ENCODE results near the gene PIK3R6.

Gene PIK3R6

DNA sequence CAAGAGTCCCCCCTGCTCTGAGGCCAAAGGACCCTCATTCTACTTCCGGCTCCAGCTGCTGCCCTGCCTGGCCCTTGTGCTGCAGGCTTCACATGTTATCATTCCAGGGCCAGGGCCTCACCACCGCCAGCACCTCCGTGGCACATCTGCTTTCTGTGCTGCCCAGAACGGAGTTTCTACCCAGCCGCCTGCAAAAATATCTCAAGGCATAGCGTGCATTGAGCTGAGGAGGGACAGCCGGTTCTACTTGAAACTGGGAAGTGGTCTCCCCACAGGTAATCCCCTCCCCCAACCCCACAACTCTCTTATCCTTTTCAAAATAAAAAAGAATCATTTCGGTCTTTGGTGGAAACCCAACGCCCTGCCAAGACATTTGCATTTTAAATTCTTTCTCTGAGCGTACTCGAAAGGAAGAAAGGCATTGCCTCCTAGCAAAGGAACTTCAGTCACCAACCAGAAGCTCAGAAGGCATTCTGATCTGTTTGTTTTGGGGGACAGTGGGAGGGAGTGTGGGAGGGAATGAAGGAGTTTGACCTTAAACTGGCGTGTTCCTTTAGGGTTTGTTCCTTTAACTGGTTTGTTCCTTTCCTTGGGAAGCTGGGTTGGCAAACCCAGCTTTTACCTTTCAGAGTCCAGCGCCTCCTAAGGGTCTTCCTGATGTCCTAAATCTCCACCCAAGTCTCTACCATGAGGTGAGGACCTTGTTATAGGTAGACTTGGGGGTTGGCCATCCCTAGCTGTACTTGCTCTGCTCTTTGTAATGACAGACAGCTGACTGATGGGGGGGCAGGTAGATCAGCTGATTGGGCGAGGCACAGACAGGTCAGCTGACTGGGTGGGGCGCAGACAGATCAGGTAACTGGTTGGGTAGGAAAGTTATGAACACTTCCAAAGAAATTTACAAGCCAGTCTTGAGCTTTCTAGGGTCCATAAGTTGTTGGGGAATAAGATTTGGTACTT, 33.4 kb upstream of the PIK3R6 start:
- TF ChIP-seq, protein P1, sequence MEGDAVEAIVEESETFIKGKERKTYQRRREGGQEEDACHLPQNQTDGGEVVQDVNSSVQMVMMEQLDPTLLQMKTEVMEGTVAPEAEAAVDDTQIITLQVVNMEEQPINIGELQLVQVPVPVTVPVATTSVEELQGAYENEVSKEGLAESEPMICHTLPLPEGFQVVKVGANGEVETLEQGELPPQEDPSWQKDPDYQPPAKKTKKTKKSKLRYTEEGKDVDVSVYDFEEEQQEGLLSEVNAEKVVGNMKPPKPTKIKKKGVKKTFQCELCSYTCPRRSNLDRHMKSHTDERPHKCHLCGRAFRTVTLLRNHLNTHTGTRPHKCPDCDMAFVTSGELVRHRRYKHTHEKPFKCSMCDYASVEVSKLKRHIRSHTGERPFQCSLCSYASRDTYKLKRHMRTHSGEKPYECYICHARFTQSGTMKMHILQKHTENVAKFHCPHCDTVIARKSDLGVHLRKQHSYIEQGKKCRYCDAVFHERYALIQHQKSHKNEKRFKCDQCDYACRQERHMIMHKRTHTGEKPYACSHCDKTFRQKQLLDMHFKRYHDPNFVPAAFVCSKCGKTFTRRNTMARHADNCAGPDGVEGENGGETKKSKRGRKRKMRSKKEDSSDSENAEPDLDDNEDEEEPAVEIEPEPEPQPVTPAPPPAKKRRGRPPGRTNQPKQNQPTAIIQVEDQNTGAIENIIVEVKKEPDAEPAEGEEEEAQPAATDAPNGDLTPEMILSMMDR (conservative IDR thresholded peaks at IDR 0.05; ENCODE audit: low read depth, low read length): no peak
- Histone ChIP-seq H4K20me1 (ENCODE audit: insufficient read depth) (no peaks in the 10 kb centered on the region), H3K27ac (no peak overlapping the region), H3K79me2 (ENCODE audit: insufficient read depth, low read depth) (no peaks in the 10 kb centered on the region), H3K36me3 (ENCODE audit: insufficient read depth) (no peaks in the 10 kb centered on the region), H3K4me1 (ENCODE audit: low read depth, poor library complexity, severe bottlenecking) (no peaks in the 10 kb centered on the region), H3K4me2 (no peak overlapping the region), H2AFZ (ENCODE audit: low read depth) (no peak overlapping the region), H3K9ac (no peak overlapping the region), H3K27me3 (ENCODE audit: insufficient read depth, low read depth) (no peaks in the 10 kb centered on the region), H3K4me3 (IDR thresholded peaks at IDR 0.05; ENCODE audit: insufficient read depth, low read depth, low read length) (no peak overlapping the region)

DNA sequence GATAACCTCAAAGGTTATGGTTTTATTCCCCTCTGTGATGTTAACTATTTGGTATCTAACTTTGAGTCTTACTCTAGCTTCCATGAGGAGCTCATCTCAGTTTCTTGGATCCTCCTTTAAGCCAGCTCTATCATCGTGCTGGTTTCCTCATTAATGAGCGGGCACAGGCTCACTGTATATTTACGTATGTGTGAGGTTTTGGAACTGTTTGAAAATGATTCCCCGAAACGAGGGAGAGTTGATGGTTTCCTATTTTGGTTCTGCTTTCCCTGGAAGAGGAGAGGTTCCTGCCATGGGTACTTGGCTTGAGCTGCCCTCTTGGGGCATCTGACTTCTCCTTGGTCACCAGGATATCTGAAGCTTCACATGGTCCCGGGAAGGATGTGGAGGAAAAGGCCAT, 32.7 kb upstream of the PIK3R6 start:
- Histone ChIP-seq H4K20me1 (ENCODE audit: insufficient read depth) (no peaks in the 10 kb centered on the region), H3K4me3 (IDR thresholded peaks at IDR 0.05; ENCODE audit: insufficient read depth, low read depth, low read length) (no peak overlapping the region), H3K36me3 (ENCODE audit: insufficient read depth) (no peaks in the 10 kb centered on the region), H3K79me2 (ENCODE audit: insufficient read depth, low read depth) (no peaks in the 10 kb centered on the region), H3K9ac (no peak overlapping the region), H3K27me3 (ENCODE audit: insufficient read depth, low read depth) (no peaks in the 10 kb centered on the region), H3K27ac (no peak overlapping the region), H2AFZ (ENCODE audit: low read depth) (no peak overlapping the region), H3K4me1 (ENCODE audit: low read depth, poor library complexity, severe bottlenecking) (no peaks in the 10 kb centered on the region), H3K4me2 (no peak overlapping the region)
- TF ChIP-seq, protein P1 (conservative IDR thresholded peaks at IDR 0.05; ENCODE audit: low read depth, low read length): no peak

DNA sequence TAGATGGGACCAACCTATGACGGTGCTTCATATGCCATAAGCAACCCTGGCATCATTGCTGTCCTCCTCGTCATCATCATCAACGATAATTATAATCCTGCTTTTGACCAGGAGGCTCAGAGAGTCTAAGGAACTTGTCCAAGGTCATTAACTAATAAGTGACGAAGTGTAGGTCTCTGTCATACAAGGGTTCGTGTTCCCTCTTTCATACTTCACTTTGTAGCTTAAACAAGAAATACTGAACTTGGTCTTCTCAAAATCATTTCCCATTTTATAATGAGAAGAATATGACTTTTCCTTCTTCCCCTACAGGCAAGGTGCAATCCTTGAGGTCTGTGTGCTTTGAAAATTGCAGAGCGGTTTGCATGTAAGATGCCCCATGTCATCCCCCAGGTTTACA, 31.2 kb upstream of the PIK3R6 start:
- no peak overlapping the region for H3K9ac ChIP-seq
- no peak overlapping the region for H3K4me2 ChIP-seq
- no peaks in the 10 kb centered on the region for H3K36me3 ChIP-seq (ENCODE audit: insufficient read depth)
- no peaks in the 10 kb centered on the region for H3K4me1 ChIP-seq (ENCODE audit: low read depth, poor library complexity, severe bottlenecking)
- no peaks in the 10 kb centered on the region for H3K79me2 ChIP-seq (ENCODE audit: insufficient read depth, low read depth)
- TF ChIP-seq, protein P1 (conservative IDR thresholded peaks at IDR 0.05; ENCODE audit: low read depth, low read length): no peak
- H3K27me3 ChIP-seq (ENCODE audit: insufficient read depth, low read depth): no peaks in the 10 kb centered on the region
- no peak overlapping the region for H3K4me3 ChIP-seq (IDR thresholded peaks at IDR 0.05; ENCODE audit: insufficient read depth, low read depth, low read length)
- H2AFZ ChIP-seq (ENCODE audit: low read depth): no peak overlapping the region
- no peak overlapping the region for H3K27ac ChIP-seq
- no peaks in the 10 kb centered on the region for H4K20me1 ChIP-seq (ENCODE audit: insufficient read depth)

DNA sequence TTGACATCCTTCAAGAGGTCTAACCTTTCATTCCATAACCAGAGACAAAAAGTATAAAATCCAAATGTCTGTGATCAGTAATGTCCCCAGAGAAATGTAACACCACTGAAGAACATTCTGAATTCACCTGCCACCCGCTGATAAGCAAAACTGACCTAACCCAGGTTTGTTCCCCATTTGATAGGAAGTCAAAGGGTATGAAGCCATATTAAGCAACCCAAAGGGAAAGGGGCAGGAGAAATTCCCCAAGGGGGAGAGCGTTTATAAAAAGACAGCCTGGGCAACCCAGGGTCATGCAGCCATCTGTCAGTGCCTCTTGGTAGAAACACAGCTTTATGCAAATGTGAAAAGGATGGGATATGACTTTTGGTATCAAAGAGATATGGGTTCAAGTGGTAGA, 30.7 kb upstream of the PIK3R6 start:
- no peak overlapping the region for H3K4me2 ChIP-seq
- TF ChIP-seq, protein P1 (conservative IDR thresholded peaks at IDR 0.05; ENCODE audit: low read depth, low read length): no peak
- H4K20me1 ChIP-seq (ENCODE audit: insufficient read depth): no peaks in the 10 kb centered on the region
- H2AFZ ChIP-seq (ENCODE audit: low read depth): no peak overlapping the region
- H3K4me3 ChIP-seq (IDR thresholded peaks at IDR 0.05; ENCODE audit: insufficient read depth, low read depth, low read length): no peak overlapping the region
- H3K9ac ChIP-seq: no peak overlapping the region
- H3K4me1 ChIP-seq (ENCODE audit: low read depth, poor library complexity, severe bottlenecking): no peaks in the 10 kb centered on the region
- no peaks in the 10 kb centered on the region for H3K79me2 ChIP-seq (ENCODE audit: insufficient read depth, low read depth)
- no peaks in the 10 kb centered on the region for H3K27me3 ChIP-seq (ENCODE audit: insufficient read depth, low read depth)
- no peaks in the 10 kb centered on the region for H3K36me3 ChIP-seq (ENCODE audit: insufficient read depth)
- H3K27ac ChIP-seq: no peak overlapping the region
